22Rv1 (cell line): Measurements from ENCODE around the gene ZSCAN9.
A peak's percentile ranks its signal among the peaks of the same experiment; 100 is the strongest.

Source experiments
- H3K27ac ChIP-seq: fragments of 450-650 bp; 2 replicates; pipeline ENCODE4 v1.5.1; 2017
- ZFX ChIP-seq: fragments of 450-650 bp; IDR thresholded peaks from 2 replicates; pipeline ENCODE4 v1.6.1; 2017; ENCODE audit warnings: antibody characterized with exemption, borderline replicate concordance
- TF ChIP-seq, protein P1 (sequence below): fragments of 450-650 bp; IDR thresholded peaks from 2 replicates; pipeline ENCODE4 v1.5.1; 2017; ENCODE audit warnings: mild to moderate bottlenecking

Gene ZSCAN9

DNA sequence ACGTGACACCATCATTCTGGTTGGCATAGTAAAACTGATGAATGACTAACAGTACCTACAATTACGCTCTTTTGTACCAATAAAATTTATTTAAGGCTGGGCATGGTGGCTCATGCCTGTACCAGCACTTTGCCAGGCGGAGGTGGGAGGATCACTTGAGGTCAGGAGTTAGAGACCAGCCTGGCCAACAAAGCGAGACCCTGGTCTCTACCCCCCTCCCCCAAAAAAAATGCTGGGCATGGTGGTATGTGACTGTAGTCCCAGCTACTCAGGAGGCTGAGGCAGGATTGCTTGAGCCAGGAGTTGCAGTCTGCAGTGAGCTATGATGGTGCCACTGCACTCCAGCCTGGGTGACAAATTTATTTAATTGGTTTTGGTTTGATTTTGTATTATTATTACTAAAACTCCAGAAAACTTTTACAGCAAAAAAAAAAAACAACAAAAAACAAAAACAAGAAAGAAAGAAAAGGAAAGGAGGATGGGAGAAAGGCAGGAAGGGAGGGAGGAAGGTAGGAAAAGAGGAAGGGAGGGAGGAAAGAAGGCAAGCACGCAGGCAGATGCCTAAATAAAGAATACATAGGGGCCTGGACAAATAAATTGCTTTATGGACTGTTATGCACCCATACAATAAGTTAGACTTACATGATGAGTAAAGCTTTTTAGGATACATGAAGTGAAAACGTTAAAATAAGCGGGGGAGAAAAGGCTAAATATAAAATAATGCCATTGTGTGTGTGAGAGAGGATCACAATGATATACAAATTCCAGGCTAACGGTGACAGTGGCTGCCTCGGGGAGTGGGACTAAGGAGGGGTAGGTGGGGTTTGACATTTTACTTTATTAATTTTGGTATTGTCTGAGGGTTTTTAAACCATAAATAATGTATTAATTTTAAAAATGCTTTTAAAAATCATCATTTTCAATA is 682 bp upstream of the ZSCAN9 start:
- TF ChIP-seq, protein P1, sequence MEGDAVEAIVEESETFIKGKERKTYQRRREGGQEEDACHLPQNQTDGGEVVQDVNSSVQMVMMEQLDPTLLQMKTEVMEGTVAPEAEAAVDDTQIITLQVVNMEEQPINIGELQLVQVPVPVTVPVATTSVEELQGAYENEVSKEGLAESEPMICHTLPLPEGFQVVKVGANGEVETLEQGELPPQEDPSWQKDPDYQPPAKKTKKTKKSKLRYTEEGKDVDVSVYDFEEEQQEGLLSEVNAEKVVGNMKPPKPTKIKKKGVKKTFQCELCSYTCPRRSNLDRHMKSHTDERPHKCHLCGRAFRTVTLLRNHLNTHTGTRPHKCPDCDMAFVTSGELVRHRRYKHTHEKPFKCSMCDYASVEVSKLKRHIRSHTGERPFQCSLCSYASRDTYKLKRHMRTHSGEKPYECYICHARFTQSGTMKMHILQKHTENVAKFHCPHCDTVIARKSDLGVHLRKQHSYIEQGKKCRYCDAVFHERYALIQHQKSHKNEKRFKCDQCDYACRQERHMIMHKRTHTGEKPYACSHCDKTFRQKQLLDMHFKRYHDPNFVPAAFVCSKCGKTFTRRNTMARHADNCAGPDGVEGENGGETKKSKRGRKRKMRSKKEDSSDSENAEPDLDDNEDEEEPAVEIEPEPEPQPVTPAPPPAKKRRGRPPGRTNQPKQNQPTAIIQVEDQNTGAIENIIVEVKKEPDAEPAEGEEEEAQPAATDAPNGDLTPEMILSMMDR: no peak
- no peak for TF ChIP-seq ZFX
- peak overlapping the region; percentile 60 for H3K27ac ChIP-seq

GRCh38 chr6:28226460-28226859 is 1.4 kb downstream of the ZSCAN9 start:
- H3K27ac ChIP-seq: no peak overlapping the region
- no peak for TF ChIP-seq ZFX
- TF ChIP-seq, protein P1: no peak

DNA sequence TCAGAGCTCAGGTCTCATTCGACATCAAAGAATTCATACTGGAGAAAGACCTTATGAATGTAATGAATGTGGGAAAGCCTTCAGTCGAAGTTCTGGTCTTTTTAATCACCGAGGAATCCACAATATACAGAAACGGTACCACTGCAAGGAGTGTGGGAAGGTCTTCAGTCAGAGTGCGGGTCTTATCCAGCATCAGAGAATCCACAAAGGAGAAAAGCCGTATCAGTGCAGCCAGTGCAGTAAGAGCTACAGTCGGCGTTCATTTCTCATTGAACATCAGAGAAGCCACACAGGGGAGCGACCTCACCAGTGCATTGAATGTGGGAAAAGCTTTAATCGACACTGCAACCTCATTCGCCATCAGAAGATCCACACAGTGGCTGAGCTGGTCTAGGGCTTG is 7.7 kb downstream of the ZSCAN9 start:
- H3K27ac ChIP-seq: no peak overlapping the region
- TF ChIP-seq ZFX: no peak
- TF ChIP-seq, protein P1: no peak

GRCh38 chr6:28235912-28236452 is 10.9 kb downstream of the ZSCAN9 start:
- TF ChIP-seq ZFX: no peak
- TF ChIP-seq, protein P1: no peak
- no peak overlapping the region for H3K27ac ChIP-seq

- TF ChIP-seq, protein P1: no peak
- no peak for TF ChIP-seq ZFX
- H3K27ac ChIP-seq: no peak overlapping the region
These were observed 14.6 kb downstream of the ZSCAN9 start for GRCh38 chr6:28239636-28240035.

DNA sequence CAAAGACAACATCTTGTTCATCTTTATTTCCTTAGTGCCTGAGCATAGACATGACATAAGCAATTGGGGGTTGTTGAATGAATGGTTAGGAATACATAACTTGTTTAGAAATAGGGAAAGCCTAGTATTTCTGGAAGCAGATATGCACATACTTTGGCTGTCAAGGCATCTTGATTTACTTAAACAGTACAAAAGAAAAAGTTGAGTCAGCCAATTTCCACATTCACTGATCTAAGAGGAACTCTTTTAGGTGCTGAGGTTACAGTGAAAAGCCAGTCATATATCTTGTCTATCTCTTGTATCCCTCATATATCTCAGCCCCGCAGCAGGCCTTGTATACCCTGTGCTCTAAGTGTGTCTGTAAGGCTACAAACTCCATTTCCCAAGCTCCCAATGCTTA is 15.4 kb downstream of the ZSCAN9 start:
- H3K27ac ChIP-seq: no peak overlapping the region
- TF ChIP-seq, protein P1: no peak
- no peak for TF ChIP-seq ZFX

DNA sequence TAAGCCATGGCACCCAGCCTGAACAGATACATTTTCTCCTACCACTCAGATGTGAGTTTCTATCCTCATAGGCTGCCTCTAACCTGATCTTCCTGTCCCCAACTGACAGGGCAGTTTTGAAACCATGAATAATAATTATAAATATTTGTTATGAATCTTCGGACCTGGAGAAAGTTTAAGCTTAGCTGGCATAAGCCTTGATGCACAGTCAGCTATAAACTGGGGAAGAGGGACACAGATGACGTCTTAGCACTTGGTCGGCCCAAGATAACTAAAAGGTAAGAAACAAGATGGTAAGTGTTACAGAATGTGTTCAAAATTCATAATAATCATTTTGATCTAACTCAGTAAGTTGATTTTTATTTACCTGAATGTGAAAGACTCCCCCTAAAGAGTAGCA is 18.9 kb downstream of the ZSCAN9 start:
- TF ChIP-seq ZFX: no peak
- TF ChIP-seq, protein P1: no peak

More for the DNA sequence above, 18.9 kb downstream of the ZSCAN9 start:
- H3K27ac ChIP-seq: no peak overlapping the region
